ENCODE results near the gene HOXB5.

The HOXB5 gene

GRCh38 chr17:48589060-48589830 is 4.3 kb downstream of the HOXB5 start:
- no peak for DNase-seq

- DNase-seq: no peak
Observed at GRCh38 chr17:48588528-48588927, 5.1 kb downstream of the HOXB5 start.

GRCh38 chr17:48588074-48588415 is 5.5 kb downstream of the HOXB5 start:
- no peak for DNase-seq

- peak; percentile 70 for DNase-seq
Observed at GRCh38 chr17:48587276-48588073, 6.1 kb downstream of the HOXB5 start.

- no peak for DNase-seq
Observed at GRCh38 chr17:48586355-48587258, 7.0 kb downstream of the HOXB5 start.

- DNase-seq: no peak
Observed at GRCh38 chr17:48584223-48584741, 9.3 kb downstream of the HOXB5 start.

- no peak for DNase-seq
Observed at GRCh38 chr17:48583708-48584222, 9.8 kb downstream of the HOXB5 start.

GRCh38 chr17:48582750-48583069 is 10.9 kb downstream of the HOXB5 start:
- DNase-seq: no peak

- DNase-seq: peak; percentile 66
Observed at GRCh38 chr17:48579760-48580554, 13.6 kb downstream of the HOXB5 start.

- DNase-seq: no peak
Observed at GRCh38 chr17:48579471-48579759, 14.2 kb downstream of the HOXB5 start.

- no peak for DNase-seq
Observed at GRCh38 chr17:48578616-48579470, 14.7 kb downstream of the HOXB5 start.

- peak; percentile 83 for DNase-seq
Observed at GRCh38 chr17:48577946-48578615, 15.5 kb downstream of the HOXB5 start, which contains the start of gene HOXB4. TSS of gene HOXB4 (minus strand) at chr17:48578350. CDS start at chr17:48578319, 31 bp downstream.

- peak; percentile 64 for DNase-seq
Observed at GRCh38 chr17:48577330-48577945, 16.1 kb downstream of the HOXB5 start.

GRCh38 chr17:48576479-48577309 is 16.9 kb downstream of the HOXB5 start:
- peak; percentile 70 for DNase-seq

- DNase-seq: no peak
Observed at GRCh38 chr17:48575673-48576478, 17.7 kb downstream of the HOXB5 start.

GRCh38 chr17:48575066-48575582 is 18.5 kb downstream of the HOXB5 start:
- DNase-seq: peak; percentile 88

- DNase-seq: no peak
Observed at GRCh38 chr17:48574505-48575065, 19.0 kb downstream of the HOXB5 start.
